GM18519 (cell line): Measurements from ENCODE around the gene CLEC4A.
"Not testable (repeated sequence)": the region's sequence is repeated elsewhere in the genome, so short reads cannot be mapped to it uniquely, and the experiment has no call there.

Experiments
- ATAC-seq: cut with Tn5 transposase; IDR thresholded peaks from one replicate; pipeline ENCODE4 v1.9.1; 2021; ENCODE audit warnings: mild to moderate bottlenecking, moderate library complexity; ENCODE audit not compliant: unreplicated experiment, low FRiP score

The CLEC4A gene

GRCh38 chr12:8123124-8123912, at the start of gene CLEC4A:
TSS of gene CLEC4A (plus strand) at chr12:8123617. CDS start at chr12:8123879, 262 bp downstream.
- ATAC-seq, result no peak

GRCh38 chr12:8075935-8076334, 47.5 kb upstream of the CLEC4A start:
- no peak for ATAC-seq

- ATAC-seq, result no peak
Measured at GRCh38 chr12:8076366-8076765, 47.1 kb upstream of the CLEC4A start.

GRCh38 chr12:8077207-8077606, 46.2 kb upstream of the CLEC4A start:
- no peak for ATAC-seq

GRCh38 chr12:8078398-8078797, 45.0 kb upstream of the CLEC4A start:
- ATAC-seq, result no peak

GRCh38 chr12:8078916-8079315, 44.5 kb upstream of the CLEC4A start:
- no peak for ATAC-seq

- no peak for ATAC-seq
Measured at GRCh38 chr12:8080120-8080519, 43.3 kb upstream of the CLEC4A start.

- no peak for ATAC-seq
Measured at GRCh38 chr12:8081251-8081920, 42.0 kb upstream of the CLEC4A start.

GRCh38 chr12:8082808-8083100, 40.7 kb upstream of the CLEC4A start:
- ATAC-seq, result no peak

GRCh38 chr12:8084351-8084750, 39.1 kb upstream of the CLEC4A start:
- ATAC-seq, result not testable (repeated sequence)

GRCh38 chr12:8087666-8088065, 35.8 kb upstream of the CLEC4A start:
- ATAC-seq, result no peak

- ATAC-seq, result no peak
Measured at GRCh38 chr12:8088574-8088973, 34.8 kb upstream of the CLEC4A start.

GRCh38 chr12:8089277-8089676, 34.1 kb upstream of the CLEC4A start:
- ATAC-seq, result not testable (repeated sequence)

GRCh38 chr12:8089716-8090115, 33.7 kb upstream of the CLEC4A start:
- no peak for ATAC-seq

- no peak for ATAC-seq
Measured at GRCh38 chr12:8093291-8093690, 30.1 kb upstream of the CLEC4A start.

- ATAC-seq, result no peak
Measured at GRCh38 chr12:8096281-8096915, 27.0 kb upstream of the CLEC4A start.

GRCh38 chr12:8099235-8099634, 24.2 kb upstream of the CLEC4A start:
- ATAC-seq, result no peak

- ATAC-seq, result no peak
Measured at GRCh38 chr12:8108808-8109398, 14.5 kb upstream of the CLEC4A start.

- ATAC-seq, result not testable (repeated sequence)
Measured at GRCh38 chr12:8113117-8113516, 10.3 kb upstream of the CLEC4A start.

GRCh38 chr12:8120072-8120713, 3.2 kb upstream of the CLEC4A start:
- no peak for ATAC-seq

GRCh38 chr12:8127138-8127537, 3.7 kb downstream of the CLEC4A start:
- ATAC-seq, result no peak
